Astrocyte (in vitro differentiated cells and primary cell): ENCODE measurements around the gene KCTD11.

Experiments
- EZH2 ChIP-seq: IDR thresholded peaks from 2 replicates; pipeline ENCODE4 v1.6.1; 2012; ENCODE audit warnings: mild to moderate bottlenecking, low read length, inconsistent platforms; ENCODE audit not compliant: insufficient read depth
- TF ChIP-seq, protein P1 (sequence below): IDR thresholded peaks from 2 replicates; pipeline ENCODE4 v1.5.1; 2011; ENCODE audit warnings: low read depth, mild to moderate bottlenecking, inconsistent platforms, low read length, moderate library complexity; ENCODE audit not compliant: insufficient read depth

GRCh38 chr17:7315570-7316235, 36.3 kb upstream of the KCTD11 start:
- TF ChIP-seq, protein P1, sequence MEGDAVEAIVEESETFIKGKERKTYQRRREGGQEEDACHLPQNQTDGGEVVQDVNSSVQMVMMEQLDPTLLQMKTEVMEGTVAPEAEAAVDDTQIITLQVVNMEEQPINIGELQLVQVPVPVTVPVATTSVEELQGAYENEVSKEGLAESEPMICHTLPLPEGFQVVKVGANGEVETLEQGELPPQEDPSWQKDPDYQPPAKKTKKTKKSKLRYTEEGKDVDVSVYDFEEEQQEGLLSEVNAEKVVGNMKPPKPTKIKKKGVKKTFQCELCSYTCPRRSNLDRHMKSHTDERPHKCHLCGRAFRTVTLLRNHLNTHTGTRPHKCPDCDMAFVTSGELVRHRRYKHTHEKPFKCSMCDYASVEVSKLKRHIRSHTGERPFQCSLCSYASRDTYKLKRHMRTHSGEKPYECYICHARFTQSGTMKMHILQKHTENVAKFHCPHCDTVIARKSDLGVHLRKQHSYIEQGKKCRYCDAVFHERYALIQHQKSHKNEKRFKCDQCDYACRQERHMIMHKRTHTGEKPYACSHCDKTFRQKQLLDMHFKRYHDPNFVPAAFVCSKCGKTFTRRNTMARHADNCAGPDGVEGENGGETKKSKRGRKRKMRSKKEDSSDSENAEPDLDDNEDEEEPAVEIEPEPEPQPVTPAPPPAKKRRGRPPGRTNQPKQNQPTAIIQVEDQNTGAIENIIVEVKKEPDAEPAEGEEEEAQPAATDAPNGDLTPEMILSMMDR: no peak
- TF ChIP-seq EZH2: no peak
